HepG2 (cell line): ENCODE results near the gene GABARAPL2. TPM values are rescaled to one million over a fixed set of nuclear protein-coding genes. Genes with fewer than 3 reads are reported as not detected.

Source experiments
- DRAP1 ChIP-seq: IDR thresholded peaks from 2 replicates; pipeline ENCODE4 v1.6.1; 2016; ENCODE audit warnings: missing genetic modification reagents, missing compliant biosample characterization
- E2F5 ChIP-seq: sonication (generic); formaldehyde crosslinking; conservative IDR thresholded peaks from 2 replicates; pipeline ENCODE4 v1.4.0; 2020; ENCODE audit warnings: missing genetic modification reagents
- FOXC1 ChIP-seq: sonication (generic); formaldehyde crosslinking; IDR thresholded peaks from 2 replicates; pipeline ENCODE4 v1.8.0; 2022; ENCODE audit warnings: mild to moderate bottlenecking, missing genetic modification reagents, borderline replicate concordance
- GABPA ChIP-seq, 2 experiments: IDR thresholded peaks; 2 replicates each; pipeline ENCODE4 v1.6.1; 2011 to 2016; ENCODE audit warnings: low read depth in 2 of 2, low read length in 1 of 2, missing biosample characterization in 1 of 2, missing genetic modification characterization in 1 of 2
- GTF2F1 ChIP-seq: fragments of 150-350 bp; IDR thresholded peaks from 2 replicates; pipeline ENCODE4 v1.6.1; 2014; ENCODE audit warnings: low read length
- MATR3 ChIP-seq: sonication (generic); formaldehyde crosslinking; IDR thresholded peaks from 2 replicates; pipeline ENCODE4 v1.4.0; 2020; ENCODE audit warnings: missing genetic modification reagents
- MTF2 ChIP-seq: sonication (generic); formaldehyde crosslinking; IDR thresholded peaks from 2 replicates; pipeline ENCODE4 v1.5.0; 2020; ENCODE audit warnings: missing genetic modification reagents, borderline replicate concordance
- PCBP1 ChIP-seq: fragments of 200-400 bp; formaldehyde crosslinking; IDR thresholded peaks from 2 replicates; pipeline ENCODE4 v1.6.1; 2017; ENCODE audit warnings: mild to moderate bottlenecking, low read depth, low read length, borderline replicate concordance
- SKIL ChIP-seq: sonication (generic); formaldehyde crosslinking; IDR thresholded peaks from 2 replicates; pipeline ENCODE4 v1.8.0; 2022; ENCODE audit warnings: missing genetic modification reagents, mild to moderate bottlenecking, moderate library complexity, borderline replicate concordance
- SP4 ChIP-seq: sonication (generic); formaldehyde crosslinking; IDR thresholded peaks from 2 replicates; pipeline ENCODE4 v1.8.1; 2023; ENCODE audit warnings: mild to moderate bottlenecking, missing genetic modification reagents
- TBX2 ChIP-seq: sonication (generic); formaldehyde crosslinking; IDR thresholded peaks from 2 replicates; pipeline ENCODE4 v1.5.0; 2020; ENCODE audit warnings: missing genetic modification reagents, mild to moderate bottlenecking, borderline replicate concordance
- ZFYVE20 ChIP-seq: sonication (generic); formaldehyde crosslinking; IDR thresholded peaks from 2 replicates; pipeline ENCODE4 v1.8.0; 2023; ENCODE audit warnings: low read depth, mild to moderate bottlenecking, moderate library complexity, missing genetic modification reagents, borderline replicate concordance
- ZMYM2 ChIP-seq: sonication (generic); formaldehyde crosslinking; IDR thresholded peaks from 2 replicates; pipeline ENCODE4 v1.8.0; 2022; ENCODE audit warnings: mild to moderate bottlenecking, missing genetic modification reagents
- ZMYM3 ChIP-seq: sonication (generic); formaldehyde crosslinking; IDR thresholded peaks from 2 replicates; pipeline ENCODE4 v1.5.1; 2020; ENCODE audit warnings: mild to moderate bottlenecking, missing genetic modification reagents
- ZNF138 ChIP-seq: sonication (generic); formaldehyde crosslinking; IDR thresholded peaks from 2 replicates; pipeline ENCODE4 v1.5.0; 2020; ENCODE audit warnings: mild to moderate bottlenecking, low read depth, missing genetic modification reagents
- ZNF17 ChIP-seq: sonication (generic); formaldehyde crosslinking; IDR thresholded peaks from 2 replicates; pipeline ENCODE4 v1.5.0; 2020; ENCODE audit warnings: mild to moderate bottlenecking, missing genetic modification reagents
- ZNF446 ChIP-seq: sonication (generic); formaldehyde crosslinking; IDR thresholded peaks from 2 replicates; pipeline ENCODE4 v1.5.0; 2020; ENCODE audit warnings: mild to moderate bottlenecking, missing genetic modification reagents
- ZNF512B ChIP-seq: sonication (generic); formaldehyde crosslinking; IDR thresholded peaks from 2 replicates; pipeline ENCODE4 v1.5.1; 2020; ENCODE audit warnings: missing genetic modification reagents, mild to moderate bottlenecking, borderline replicate concordance
- ZNF576 ChIP-seq: sonication (generic); formaldehyde crosslinking; IDR thresholded peaks from 2 replicates; pipeline ENCODE4 v1.4.0; 2020; ENCODE audit warnings: mild to moderate bottlenecking, missing genetic modification reagents
- ZNF605 ChIP-seq: sonication (generic); formaldehyde crosslinking; IDR thresholded peaks from 2 replicates; pipeline ENCODE4 v1.8.0; 2022; ENCODE audit warnings: mild to moderate bottlenecking, missing genetic modification reagents
- ZNF740 ChIP-seq: sonication (generic); formaldehyde crosslinking; IDR thresholded peaks from 2 replicates; pipeline ENCODE4 v1.4.0; 2020; ENCODE audit warnings: missing genetic modification reagents
- ZNF850 ChIP-seq: sonication (generic); formaldehyde crosslinking; conservative IDR thresholded peaks from 2 replicates; pipeline ENCODE4 v1.9.0; 2021; ENCODE audit warnings: mild to moderate bottlenecking, missing genetic modification reagents
- polyA plus RNA-seq, 8 experiments: library from polyadenylated mRNA; depleted of rRNA in 3 of 8; stranded (reverse) in 7 of 8; unstranded in 1 of 8; fragments of >200 nt; fragmentation: Illumina TruSeq in 4 of 8; extraction: Trizol in 4 of 8; gene quantifications; 2 replicates each; pipeline versions ENCODE4 v1.2.1 to v1.2.3, GENCODE V29; 2011 to 2016; ENCODE audit warnings: low read depth in 4 of 8, missing spikeins in 1 of 8, mixed read lengths in 1 of 8; ENCODE audit not compliant: insufficient read depth in 1 of 8
- total RNA-seq, 5 experiments: library from RNA; depleted of rRNA; stranded (reverse); fragments of >200 nt; fragmentation: Illumina TruSeq; extraction: Trizol; gene quantifications; 2 replicates each; pipeline ENCODE4 v1.2.3, GENCODE V29; 2016; ENCODE audit warnings: low read depth in 1 of 5

GABARAPL2 gene
- total and polyA plus RNA-seq, 2 of the 13 experiments (the other 11 are each of a cell fraction or from before 2014, with no cell fraction given), result 76.4 to 83.0 TPM

- peak; percentile 59; the same call in 1 of the 2 replicates for TF ChIP-seq ZNF512B (CRISPR knock-in tag)
- 0 out of 2 replicates have a peak, but pooled peaks have one; percentile 60 for TF ChIP-seq ZNF850 (CRISPR knock-in tag)
- TF ChIP-seq ZNF17 (CRISPR knock-in tag), result no peak
- no peak for TF ChIP-seq PCBP1
- TF ChIP-seq ZFYVE20 (CRISPR knock-in tag), result no peak
- peak; percentile 88; the same call in 1 of the 2 replicates for TF ChIP-seq SP4 (CRISPR knock-in tag)
- no peak for TF ChIP-seq ZNF605 (CRISPR knock-in tag)
- TF ChIP-seq ZNF446, result peak; percentile 81
- 0 out of 2 replicates have a peak, but pooled peaks have one; percentile 35 for TF ChIP-seq SKIL (CRISPR knock-in tag)
- 0 out of 2 replicates have a peak, but pooled peaks have one; percentile 7 for TF ChIP-seq MTF2 (CRISPR knock-in tag)
- no peak for TF ChIP-seq GTF2F1
- peak; percentile 81 for TF ChIP-seq TBX2 (CRISPR knock-in tag)
- peak; percentile 87 for TF ChIP-seq GABPA (IDR thresholded peaks at IDR 0.05; ENCODE audit: low read depth, low read length)
- TF ChIP-seq GABPA (CRISPR knock-in tag; IDR thresholded peaks at IDR 0.05; ENCODE audit: low read depth), result peak; percentile 88
- TF ChIP-seq MATR3, result no peak
- TF ChIP-seq ZNF138 (CRISPR knock-in tag), result peak; percentile 82
- no peak for TF ChIP-seq ZNF576
- peak; percentile 93 for TF ChIP-seq FOXC1 (CRISPR knock-in tag)
- peak; percentile 90 for TF ChIP-seq DRAP1
- no peak for TF ChIP-seq ZMYM3
- 0 out of 2 replicates have a peak, but pooled peaks have one; percentile 50 for TF ChIP-seq ZNF740 (CRISPR knock-in tag)
- no peak for TF ChIP-seq ZMYM2 (CRISPR knock-in tag)
- TF ChIP-seq E2F5, result no peak
Measured at GRCh38 chr16:75566040-75566757, at the start of gene GABARAPL2 (continued).
